LNCaP clone FGC (cell line): ENCODE results near the gene TAF8.

ENCODE experiments used
- DNase-seq: peaks from one replicate; pipeline ENCODE4 v3.0.0-alpha.2; 2011; ENCODE audit warnings: low read depth
- H3K4me3 ChIP-seq: 2 replicates; pipeline ENCODE4 v1.5.1; 2011; ENCODE audit warnings: mild to moderate bottlenecking, low read depth, low read length, control low read depth
- CTCF ChIP-seq: IDR thresholded peaks from 2 replicates; pipeline ENCODE4 v1.5.1; 2012; ENCODE audit warnings: mild to moderate bottlenecking; ENCODE audit not compliant: control insufficient read depth, insufficient read depth; ENCODE audit errors: extremely low read depth

TAF8 gene

GRCh38 chr6:42078386-42078785 lies 28.1 kb downstream of the TAF8 start:
- no peak for DNase-seq
- no peak overlapping the region for H3K4me3 ChIP-seq
- no peak for TF ChIP-seq CTCF

GRCh38 chr6:42079941-42080464 lies 29.7 kb downstream of the TAF8 start:
- DNase-seq = no peak
- TF ChIP-seq CTCF = no peak
- H3K4me3 ChIP-seq = no peak overlapping the region

- no peak for TF ChIP-seq CTCF
- DNase-seq = no peak
- H3K4me3 ChIP-seq = no peak overlapping the region
Measured at GRCh38 chr6:42083530-42083929, 33.2 kb downstream of the TAF8 start.

- no peak for TF ChIP-seq CTCF
- DNase-seq = no peak
Measured at GRCh38 chr6:42084889-42085288, 34.6 kb downstream of the TAF8 start.

GRCh38 chr6:42086046-42087035 lies 36.0 kb downstream of the TAF8 start:
- no peak for DNase-seq
- H3K4me3 ChIP-seq = no peak overlapping the region
- TF ChIP-seq CTCF = no peak

More at GRCh38 chr6:42084889-42085288, 34.6 kb downstream of the TAF8 start:
- no peak overlapping the region for H3K4me3 ChIP-seq

GRCh38 chr6:42088101-42088591 lies 37.8 kb downstream of the TAF8 start:
- no peak for DNase-seq
- no peak for TF ChIP-seq CTCF
- no peak overlapping the region for H3K4me3 ChIP-seq
